NCI-H187 (cell line): ENCODE measurements around the gene TMEM45B.
"Not testable (repeated sequence)": the region's sequence is repeated elsewhere in the genome, so short reads cannot be mapped to it uniquely, and the experiment has no call there.

Source experiments
- DNase-seq, 2 experiments: peaks; one replicate each; lab custom pipeline; 2025; lab: John Stamatoyannopoulos, UW

Gene TMEM45B

DNA sequence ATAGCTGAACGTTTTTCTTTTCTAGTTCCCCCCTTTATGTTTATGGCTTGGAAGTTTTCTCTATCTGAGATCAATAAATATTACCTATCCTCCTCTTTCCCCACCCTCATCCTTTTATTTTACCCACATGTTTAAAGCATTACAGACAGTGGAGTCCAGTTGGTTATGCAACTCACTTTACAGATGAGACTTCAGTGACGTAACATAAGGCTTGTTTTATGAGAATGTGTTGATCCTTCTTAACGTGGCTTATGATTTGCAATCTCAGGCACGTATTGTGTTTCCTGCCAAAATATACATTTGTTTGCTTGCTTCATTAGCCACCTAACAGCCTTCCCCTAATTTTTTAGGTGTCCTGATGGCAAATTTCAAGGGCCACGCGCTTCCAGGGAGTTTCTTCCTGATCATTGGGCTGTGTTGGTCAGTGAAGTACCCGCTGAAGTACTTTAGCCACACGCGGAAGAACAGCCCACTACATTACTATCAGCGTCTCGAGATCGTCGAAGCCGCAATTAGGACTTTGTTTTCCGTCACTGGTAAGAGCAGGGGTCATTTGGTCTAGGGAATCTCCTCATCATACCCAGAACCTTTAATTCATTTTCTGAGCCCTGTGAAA, 36.6 kb downstream of the TMEM45B start:
- DNase-seq: no peak

DNA sequence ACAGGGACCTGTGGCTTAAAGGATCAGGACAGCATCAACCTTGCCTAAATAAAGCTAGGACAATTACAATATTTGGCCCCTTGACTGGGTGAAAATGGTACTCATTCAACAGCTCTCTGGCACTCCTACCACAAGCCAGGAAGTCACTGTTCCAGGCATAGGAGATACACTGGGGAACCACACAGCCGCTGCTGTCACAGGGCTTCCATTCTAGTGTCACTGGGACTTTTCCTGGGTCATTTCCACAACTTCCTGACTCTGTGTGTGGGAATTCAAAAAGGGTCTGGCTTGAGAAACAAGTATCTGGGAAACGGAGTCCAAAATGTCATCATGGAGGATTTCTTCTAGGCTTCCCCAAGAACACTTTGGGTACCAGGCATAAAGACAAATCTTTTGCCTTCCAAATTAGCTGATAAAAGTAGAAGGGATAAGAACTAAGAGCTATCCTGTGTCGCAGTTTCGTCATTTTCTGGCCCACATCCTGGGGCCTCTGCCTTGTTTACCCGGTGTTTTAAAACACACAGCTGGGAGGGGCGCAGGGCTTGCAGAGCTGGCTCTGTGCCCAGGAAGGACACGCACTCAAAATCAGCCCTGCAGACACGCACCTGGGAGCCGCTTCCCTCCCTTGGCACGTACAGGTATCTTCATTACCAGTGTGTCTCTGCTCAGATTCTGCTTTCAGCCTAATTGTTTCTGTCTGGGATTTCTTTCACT, 38.0 kb downstream of the TMEM45B start:
- DNase-seq: peak; percentile 38 to 86

GRCh38 chr11:129854232-129854805, 38.7 kb downstream of the TMEM45B start:
- no peak for DNase-seq

- DNase-seq: no peak
These were observed 39.4 kb downstream of the TMEM45B start for GRCh38 chr11:129855086-129855485.

DNA sequence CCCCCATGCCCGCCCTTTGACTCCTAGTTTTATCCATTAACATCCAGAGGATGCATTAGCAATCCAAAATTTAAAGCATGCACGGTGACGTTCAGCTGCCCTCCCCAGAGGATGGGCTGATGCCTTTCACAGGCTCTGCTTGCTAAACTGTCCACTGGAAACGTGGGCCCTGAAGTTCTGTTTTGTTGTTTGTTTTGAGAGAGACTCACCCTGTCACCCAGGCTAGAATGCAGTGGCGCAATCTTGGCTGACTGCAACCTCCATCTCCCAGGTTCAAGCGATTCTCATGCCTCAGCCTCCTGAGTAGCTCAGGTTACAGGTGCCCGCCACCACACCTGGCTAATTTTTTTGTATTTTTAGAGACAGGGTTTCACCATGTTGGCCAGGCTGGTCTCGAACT, 40.4 kb downstream of the TMEM45B start:
- no peak for DNase-seq

GRCh38 chr11:129861702-129862522, 46.3 kb downstream of the TMEM45B start:
- no peak for DNase-seq

- DNase-seq: no peak
These were observed 49.2 kb downstream of the TMEM45B start for GRCh38 chr11:129864811-129865210.

DNA sequence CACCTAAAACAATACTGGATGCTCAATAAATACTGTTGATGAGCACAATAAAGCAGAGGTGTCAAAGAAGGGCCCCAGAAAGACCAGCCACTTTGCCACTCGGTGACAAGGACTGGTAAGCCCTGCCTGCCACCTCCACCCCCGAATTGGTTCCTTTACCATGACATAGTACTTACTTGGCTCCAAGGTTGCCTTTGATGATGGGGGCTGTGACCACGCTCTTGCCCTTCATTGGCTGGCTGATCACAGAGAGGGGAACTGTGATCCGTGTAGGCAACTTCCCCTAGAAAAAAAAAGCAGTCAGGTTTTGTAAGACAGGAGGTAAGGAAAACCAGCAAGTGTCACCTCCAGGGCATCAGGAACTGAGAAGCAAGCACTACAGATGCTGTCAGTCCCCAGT, 50.1 kb downstream of the TMEM45B start:
- no peak for DNase-seq

DNA sequence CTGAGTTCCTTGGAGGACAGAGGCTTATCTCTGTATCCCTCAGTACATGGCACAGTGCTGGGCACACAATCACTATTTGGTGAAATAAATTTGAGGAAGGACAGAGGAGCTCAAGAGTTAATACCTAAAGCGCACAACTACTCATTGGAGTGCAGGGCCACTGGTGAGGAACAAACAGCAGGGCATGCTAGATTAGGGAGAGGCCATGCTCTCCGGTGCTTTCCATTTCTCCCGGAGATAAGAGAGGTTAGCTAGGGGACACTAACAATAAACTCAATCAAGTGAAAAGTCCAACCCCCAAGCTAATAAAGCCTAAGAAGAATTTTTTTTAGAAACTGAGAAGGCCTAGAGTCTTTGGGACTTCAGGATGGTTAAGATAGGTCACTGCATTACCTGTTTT, 50.7 kb downstream of the TMEM45B start:
- DNase-seq: no peak

- not testable (repeated sequence) for DNase-seq
These were observed 53.0 kb downstream of the TMEM45B start for GRCh38 chr11:129868626-129869025.

- DNase-seq: no peak
These were observed 56.3 kb downstream of the TMEM45B start for GRCh38 chr11:129871914-129872313.

- no peak for DNase-seq
These were observed 64.7 kb downstream of the TMEM45B start for GRCh38 chr11:129880311-129880710.

- DNase-seq: no peak
These were observed 66.0 kb downstream of the TMEM45B start for GRCh38 chr11:129881570-129882170.

- DNase-seq: no peak
These were observed 68.9 kb downstream of the TMEM45B start for GRCh38 chr11:129884581-129884980.

DNA sequence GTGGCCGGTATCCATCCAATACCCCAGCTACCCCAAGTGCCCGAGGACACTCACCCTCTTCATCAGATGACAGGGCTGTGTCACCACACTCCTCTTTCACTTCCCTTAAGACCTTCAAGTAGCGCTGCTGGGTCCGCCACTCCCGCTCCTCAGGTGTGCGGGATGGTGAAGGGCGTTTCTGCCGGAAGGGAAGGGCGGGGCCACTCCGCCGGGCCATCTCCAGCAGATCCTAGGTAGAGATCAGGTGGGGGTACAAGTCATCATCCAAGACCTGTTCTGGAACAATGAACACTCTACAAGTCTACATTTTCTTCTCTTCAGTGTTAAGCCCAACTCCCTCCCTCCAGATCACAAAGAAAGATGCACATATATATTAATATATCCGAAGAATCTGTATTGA, 69.7 kb downstream of the TMEM45B start:
- no peak for DNase-seq

- no peak for DNase-seq
These were observed 72.8 kb downstream of the TMEM45B start for GRCh38 chr11:129888451-129888850.

GRCh38 chr11:129894278-129895125, 78.9 kb downstream of the TMEM45B start:
- DNase-seq: no peak

- peak; percentile 42 to 74 for DNase-seq
These were observed 79.7 kb downstream of the TMEM45B start, which contains the start of gene NFRKB for GRCh38 chr11:129895126-129896041. NFRKB (minus strand) TSS chr11:129895578; CDS start chr11:129892849, 2,729 bp downstream.

DNA sequence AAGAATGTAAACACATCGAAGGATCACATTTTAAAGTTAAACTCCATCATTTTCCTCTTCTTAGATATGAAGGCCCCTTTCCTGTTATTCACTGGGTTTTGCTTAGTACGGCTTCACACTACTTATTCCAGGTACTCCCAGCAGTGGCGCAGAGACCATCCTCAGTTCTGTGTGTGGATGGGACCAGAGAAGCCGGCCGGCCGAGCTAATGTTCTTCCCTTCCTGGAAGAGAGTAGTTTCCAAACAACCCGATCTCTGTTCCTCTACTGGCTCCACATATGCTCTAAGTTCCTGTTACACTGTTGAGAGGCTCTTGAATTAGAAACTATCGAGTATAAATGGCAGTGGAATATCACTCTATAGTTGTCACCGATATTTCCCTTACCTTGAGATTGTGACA, 80.4 kb downstream of the TMEM45B start:
- DNase-seq: no peak

- DNase-seq: no peak
These were observed 89.8 kb downstream of the TMEM45B start for GRCh38 chr11:129905402-129905801.
